ENCODE data around the gene ALPK1. TPM values are rescaled to one million over a fixed set of nuclear protein-coding genes. Genes with fewer than 3 reads are reported as not detected.
A peak's percentile ranks its signal among the peaks of the same experiment; 100 is the strongest.
"Not testable (repeated sequence)": the region's sequence is repeated elsewhere in the genome, so short reads cannot be mapped to it uniquely, and the experiment has no call there.

Gene ALPK1
- 18.2 TPM for total RNA-seq

- DNase-seq, result peak; percentile 94
Measured at GRCh38 chr4:112296949-112297880, at the start of gene ALPK1. ALPK1 (plus strand) TSS chr4:112297369.

DNA sequence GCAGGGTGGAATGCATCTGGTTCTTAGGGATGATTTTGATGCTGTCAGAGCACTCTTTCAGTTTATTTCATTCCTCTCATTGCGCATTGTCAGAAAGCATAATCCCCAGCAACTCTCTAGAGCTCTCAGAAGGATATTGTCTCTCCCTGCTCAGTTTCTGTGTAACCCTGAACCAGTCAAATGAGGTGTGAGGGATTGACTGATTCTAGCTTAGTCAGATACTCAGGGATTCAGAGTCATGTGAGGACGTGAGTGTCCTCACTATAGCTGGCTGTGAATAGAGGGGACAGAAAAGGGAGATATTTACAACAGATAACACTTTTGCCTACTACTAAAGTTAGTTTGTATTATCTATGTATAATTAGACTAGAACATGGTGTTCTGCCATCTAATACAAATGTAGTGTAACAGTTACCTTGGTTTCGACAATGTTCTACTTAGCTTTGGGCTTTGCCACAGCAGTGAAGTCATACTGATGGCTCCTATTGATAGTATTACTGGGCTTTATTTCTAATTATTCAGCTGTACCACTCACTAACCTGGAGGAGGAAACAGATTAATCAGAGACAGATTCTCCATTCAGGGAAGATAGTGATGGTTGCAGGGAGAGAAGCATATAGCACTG lies 46.0 kb upstream of the ALPK1 start:
- DNase-seq, result no peak

GRCh38 chr4:112252234-112252633 lies 44.9 kb upstream of the ALPK1 start:
- no peak for DNase-seq

- DNase-seq, result no peak
Measured at GRCh38 chr4:112253382-112254000, 43.7 kb upstream of the ALPK1 start.

- DNase-seq, result no peak
Measured at GRCh38 chr4:112257098-112257497, 40.1 kb upstream of the ALPK1 start.

DNA sequence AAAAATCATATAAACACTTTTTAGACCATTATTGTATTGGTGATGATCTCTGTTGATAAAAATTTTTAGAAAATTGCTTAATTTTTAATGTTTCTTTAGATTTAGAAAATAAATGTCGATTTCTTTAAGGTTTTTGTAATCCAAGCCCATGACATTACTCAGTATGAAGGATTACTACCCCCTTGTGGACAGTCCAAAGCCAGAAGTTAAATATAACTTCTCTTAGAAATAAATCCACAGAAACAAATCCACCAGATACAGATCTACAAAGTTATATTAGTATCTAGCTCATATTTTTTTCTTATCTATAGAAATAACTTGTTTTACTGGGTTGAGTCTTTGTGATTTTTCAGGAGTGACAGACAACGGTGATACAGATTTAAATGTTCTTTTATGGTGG lies 30.3 kb upstream of the ALPK1 start:
- no peak for DNase-seq

GRCh38 chr4:112270051-112270450 lies 27.1 kb upstream of the ALPK1 start:
- no peak for DNase-seq

DNA sequence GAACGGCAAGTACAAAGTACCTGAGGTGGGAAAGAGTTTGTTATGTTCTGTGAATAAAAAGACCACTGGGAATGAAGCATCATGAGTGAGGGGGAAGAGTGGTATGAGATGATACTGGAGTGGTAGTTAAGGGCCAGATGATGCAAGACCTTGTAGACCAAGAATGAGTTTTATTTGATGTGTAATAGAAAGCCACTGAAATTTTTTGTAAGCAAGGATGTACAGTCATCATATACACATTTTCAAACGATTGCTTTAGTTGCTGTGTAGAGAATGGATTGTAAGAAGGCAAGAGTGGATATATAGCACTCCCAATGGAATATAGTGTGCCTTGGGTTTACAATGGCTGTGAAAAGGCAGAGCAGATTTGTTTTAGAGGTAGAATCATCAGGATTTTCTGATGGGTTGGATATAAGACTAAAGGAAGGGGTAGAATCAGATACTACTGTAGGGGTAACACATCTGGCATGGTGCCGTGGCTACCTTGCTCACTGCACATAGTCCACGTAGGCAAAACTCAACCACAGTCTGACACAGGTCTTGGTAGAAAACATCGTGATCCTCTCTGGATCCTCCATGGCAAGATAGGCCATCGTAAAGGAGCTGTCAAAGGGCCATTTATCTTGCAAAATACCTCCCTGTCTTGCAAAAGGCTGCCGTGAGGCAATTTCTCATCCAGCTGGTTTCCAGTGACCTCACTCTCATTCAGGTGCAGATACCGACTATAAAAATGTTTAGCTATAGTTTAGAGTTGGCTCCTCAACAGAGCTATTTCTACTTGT lies 26.3 kb upstream of the ALPK1 start:
- no peak for DNase-seq

GRCh38 chr4:112272292-112272691 lies 24.9 kb upstream of the ALPK1 start:
- DNase-seq, result no peak

DNA sequence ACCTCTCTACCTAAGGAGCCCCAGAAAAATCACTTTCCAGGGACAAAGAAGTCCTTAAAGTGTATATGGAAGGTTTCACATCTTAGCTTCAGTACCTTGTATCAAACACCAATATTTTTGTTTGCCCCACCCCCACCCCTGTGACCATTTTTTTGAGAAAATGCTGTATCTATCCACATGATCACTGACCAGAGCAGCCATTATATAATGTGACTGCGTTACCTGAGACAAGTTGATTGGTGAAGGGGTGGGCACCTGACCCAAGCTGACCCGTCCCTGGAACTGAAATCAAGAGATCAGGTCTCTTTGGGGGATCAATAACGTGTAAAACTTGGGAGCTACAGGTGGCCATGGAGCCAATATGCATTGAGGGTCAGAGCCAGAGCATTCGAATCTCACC lies 22.2 kb upstream of the ALPK1 start:
- DNase-seq, result no peak

- DNase-seq, result no peak
Measured at GRCh38 chr4:112276113-112276512, 21.1 kb upstream of the ALPK1 start.

DNA sequence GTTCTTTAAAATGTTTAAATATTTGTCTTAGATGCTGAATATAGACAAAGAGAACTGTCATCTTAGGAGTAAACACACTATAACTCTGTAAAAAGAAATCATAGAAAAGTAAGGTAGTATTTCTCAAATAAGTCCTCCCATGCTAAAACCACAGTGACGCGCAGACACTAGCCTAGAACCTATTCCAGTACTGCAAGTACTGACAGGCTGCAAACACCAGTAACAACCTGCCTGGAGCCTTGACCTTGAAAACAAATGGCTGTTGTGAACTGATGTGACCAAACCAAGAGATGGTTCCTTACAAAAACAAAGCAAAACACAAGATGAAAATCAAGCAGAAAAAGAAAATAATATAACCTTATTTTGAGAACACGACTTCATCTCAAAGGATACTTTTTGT lies 19.9 kb upstream of the ALPK1 start:
- DNase-seq, result no peak

GRCh38 chr4:112277705-112278448 lies 19.3 kb upstream of the ALPK1 start:
- no peak for DNase-seq

DNA sequence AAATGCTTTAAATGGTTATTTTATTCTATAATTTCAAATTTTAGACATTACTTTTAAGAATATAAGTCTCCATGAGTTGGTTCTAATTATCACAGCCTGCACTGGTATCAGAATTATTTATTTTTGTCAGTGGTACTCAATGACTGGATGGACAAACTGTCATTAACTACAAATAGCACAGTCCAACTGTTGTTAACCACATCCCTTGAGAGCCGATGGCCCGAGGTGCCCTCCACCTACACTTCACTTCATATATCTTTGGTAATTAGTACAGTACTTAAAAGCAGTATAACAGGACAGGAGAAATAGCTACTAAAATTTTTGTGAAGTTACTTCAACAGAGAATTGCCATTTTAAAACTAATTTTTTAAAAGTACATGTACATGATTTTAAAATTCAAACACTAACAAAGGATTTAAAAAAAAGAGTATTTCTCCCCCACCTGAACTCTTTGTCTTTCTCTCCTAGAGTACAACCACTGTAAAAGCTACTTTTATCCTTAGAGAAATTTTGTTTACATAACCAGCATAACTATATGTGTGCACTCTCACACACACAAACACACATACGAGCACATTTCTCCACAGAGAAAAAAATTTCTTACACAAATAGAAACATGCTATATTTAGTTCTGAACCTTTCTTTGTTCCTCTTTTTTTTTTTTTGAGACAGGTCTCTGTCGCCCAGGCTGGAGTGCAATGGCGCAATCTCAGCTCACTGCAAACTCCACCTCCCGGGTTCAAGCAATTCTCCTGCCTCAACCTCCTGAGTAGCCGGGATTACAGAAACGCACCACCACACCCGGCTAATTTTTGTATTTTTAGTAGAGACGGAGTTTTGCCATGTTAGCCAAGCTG lies 17.9 kb upstream of the ALPK1 start:
- DNase-seq, result no peak

DNA sequence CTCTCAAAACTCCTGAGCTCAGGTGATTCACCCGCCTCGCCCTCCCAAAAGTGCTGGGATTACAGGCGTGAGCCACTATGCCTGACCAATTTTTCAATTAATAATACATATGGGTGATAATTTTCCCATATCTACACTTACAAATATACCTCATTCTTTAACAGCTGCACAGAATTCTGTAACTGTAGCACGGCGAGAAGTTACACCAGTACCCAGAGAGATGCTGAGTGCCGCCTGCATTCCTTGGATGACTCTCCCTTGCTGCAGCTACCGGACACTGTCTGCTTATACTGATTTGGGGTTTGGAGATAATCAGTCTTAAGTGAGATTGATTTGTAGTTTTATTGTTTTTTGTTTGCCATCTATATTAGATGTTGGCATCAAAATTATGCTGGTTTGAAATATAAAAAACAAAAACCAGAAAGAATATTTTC lies 17.3 kb upstream of the ALPK1 start:
- no peak for DNase-seq

GRCh38 chr4:112280386-112281056 lies 16.6 kb upstream of the ALPK1 start:
- no peak for DNase-seq

GRCh38 chr4:112281895-112282398 lies 15.2 kb upstream of the ALPK1 start:
- not testable (repeated sequence) for DNase-seq

- no peak for DNase-seq
Measured at GRCh38 chr4:112282860-112283667, 14.1 kb upstream of the ALPK1 start.

GRCh38 chr4:112284166-112284565 lies 13.0 kb upstream of the ALPK1 start:
- DNase-seq, result no peak
